ENCODE data around the gene YBEY. TPM values are rescaled to one million over a fixed set of nuclear protein-coding genes. Genes with fewer than 3 reads are reported as not detected.

YBEY gene
- total and polyA plus RNA-seq, 2 donors (not counting 3 experiments of a cell fraction or from before 2014, with no cell fraction given), result 6.1 to 15.3 TPM

DNA sequence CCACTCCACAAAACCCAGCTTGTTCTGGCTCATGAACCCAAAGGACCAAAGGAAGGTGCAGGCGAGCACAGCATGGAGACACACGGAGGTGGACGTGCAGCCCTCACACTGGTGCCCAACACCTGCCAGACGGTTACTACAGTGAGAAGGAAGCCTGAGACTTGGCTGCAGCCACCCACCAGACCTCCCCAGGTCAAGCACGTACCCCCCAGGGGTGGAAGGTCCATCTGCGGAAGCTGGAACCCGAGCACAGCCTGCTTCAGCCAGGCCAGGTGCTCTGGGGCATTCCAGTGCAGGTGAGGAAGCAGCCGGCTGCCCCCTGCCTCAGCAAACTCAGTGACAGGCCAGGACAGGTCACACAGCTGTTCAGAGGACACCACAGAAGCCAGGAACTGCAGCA, 41.5 kb upstream of the YBEY start:
- no peaks in the 10 kb centered on the region for H3K79me2 ChIP-seq (ENCODE audit: control insufficient read depth, insufficient read depth, low read length)
- H3K9me1 ChIP-seq (replicated peaks; ENCODE audit: control insufficient read depth, extremely low read depth, insufficient read depth, low read length), result no peaks in the 10 kb centered on the region
- ChIA-PET CTCF (no interaction called here), POLR2A (no interaction called here)
- dilution Hi-C loops (cut with MboI; ENCODE audit: extremely low pct_ligation_motif_present, low sequenced_read_pairs), result no loop called here
- no peak overlapping the region for H3K9ac ChIP-seq (replicated peaks; ENCODE audit: extremely low read depth, insufficient read depth, low read length)
- H3K4me1 ChIP-seq (ENCODE audit: control insufficient read depth, extremely low read depth, insufficient read depth, low read length), result no peaks in the 10 kb centered on the region
- no peak overlapping the region for H3K4me3 ChIP-seq (replicated peaks in 1 of 3; ENCODE audit: insufficient read depth in 1 of 3, low read depth in 1 of 3, low read length in 3 of 3)
- no peak for FAIRE-seq
- H2AFZ ChIP-seq (ENCODE audit: low read depth, low read length), result no peak overlapping the region
- no peak overlapping the region for H3K4me2 ChIP-seq (ENCODE audit: insufficient read depth, low read length)
- H3K9me3 ChIP-seq (replicated peaks; ENCODE audit: control insufficient read depth, insufficient read depth, low read length), result no peaks in the 10 kb centered on the region
- no TSS peak for BruUV-seq (replicated peaks)
- intact Hi-C loops (cut with micrococcal nuclease), result no loop called here
- H3K27ac ChIP-seq (ENCODE audit: insufficient read depth, low read depth, low read length), result no peak overlapping the region
- no peaks in the 10 kb centered on the region for H4K20me1 ChIP-seq (replicated peaks; ENCODE audit: control insufficient read depth, extremely low read depth, insufficient read depth, low read length)
- DNase-seq (ENCODE audit: low read depth, low spot score), result no peak
- TF ChIP-seq POLR2A (IDR thresholded peaks at IDR 0.05; ENCODE audit: low read depth, low read length) (no peak), POLR2AphosphoS5 (IDR thresholded peaks at IDR 0.05; ENCODE audit: insufficient read depth, low read depth, low read length) (no peak), FOS (IDR thresholded peaks at IDR 0.05; ENCODE audit: borderline replicate concordance, insufficient read depth, low read length) (no peak), CTCF (IDR thresholded peaks at IDR 0.05; ENCODE audit: extremely low read depth in 1 of 2, insufficient read depth in 1 of 2, low read depth in 1 of 2, low read length in 2 of 2) (no peak), EZH2 (IDR thresholded peaks at IDR 0.05; ENCODE audit: borderline replicate concordance, low read depth, low read length, severe bottlenecking) (no peak)
- TF ChIP-seq, protein P1, sequence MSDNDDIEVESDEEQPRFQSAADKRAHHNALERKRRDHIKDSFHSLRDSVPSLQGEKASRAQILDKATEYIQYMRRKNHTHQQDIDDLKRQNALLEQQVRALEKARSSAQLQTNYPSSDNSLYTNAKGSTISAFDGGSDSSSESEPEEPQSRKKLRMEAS (IDR thresholded peaks at IDR 0.05; ENCODE audit: insufficient read depth, insufficient read length), result no peak
- H3K36me3 ChIP-seq (ENCODE audit: control insufficient read depth in 2 of 2, extremely low read depth in 1 of 2, insufficient read depth in 2 of 2, low read length in 2 of 2), result peaks cover 37 to 54% of the 10 kb centered on the region in 2 experiments
- H3K27me3 ChIP-seq (ENCODE audit: control insufficient read depth in 2 of 2, insufficient read depth in 2 of 2, low read length in 2 of 2), result no peaks in the 10 kb centered on the region
